Measurements from ENCODE around the gene CPLX3. TPM values are rescaled to one million over a fixed set of nuclear protein-coding genes. Genes with fewer than 3 reads are reported as not detected.

CPLX3 gene
- total RNA-seq, 1 donor from 2014 or later: 0.32 TPM

GRCh38 chr15:74832826-74833225, 6.4 kb downstream of the CPLX3 start:
- H3K36me3 Mint-ChIP-seq (ENCODE audit: unreplicated experiment): no peaks in the 10 kb centered on the region
- no peak for DNase-seq
- peaks cover 3% of the 10 kb centered on the region for H3K27me3 Mint-ChIP-seq (ENCODE audit: unreplicated experiment)
- peak overlapping the region; percentile 47 for H3K4me3 Mint-ChIP-seq (ENCODE audit: unreplicated experiment)
- H3K27ac Mint-ChIP-seq (ENCODE audit: unreplicated experiment): peak overlapping the region; percentile 18
- TF ChIP-seq CTCF (IDR thresholded peaks at IDR 0.05; ENCODE audit: partially characterized antibody, unreplicated experiment): no peak
- H3K9me3 Mint-ChIP-seq (ENCODE audit: unreplicated experiment): peaks cover 5% of the 10 kb centered on the region
- peaks cover 42% of the 10 kb centered on the region for H3K4me1 Mint-ChIP-seq (ENCODE audit: low read depth, unreplicated experiment)

- no peak for TF ChIP-seq CTCF (IDR thresholded peaks at IDR 0.05; ENCODE audit: partially characterized antibody, unreplicated experiment)
- H3K36me3 Mint-ChIP-seq (ENCODE audit: unreplicated experiment): no peaks in the 10 kb centered on the region
- peak overlapping the region; percentile 52 for H3K27ac Mint-ChIP-seq (ENCODE audit: unreplicated experiment)
- peak; percentile 48 for DNase-seq
- peaks cover 3% of the 10 kb centered on the region for H3K27me3 Mint-ChIP-seq (ENCODE audit: unreplicated experiment)
- H3K4me1 Mint-ChIP-seq (ENCODE audit: low read depth, unreplicated experiment): peaks cover 37% of the 10 kb centered on the region
- H3K9me3 Mint-ChIP-seq (ENCODE audit: unreplicated experiment): peaks cover 5% of the 10 kb centered on the region
- H3K4me3 Mint-ChIP-seq (ENCODE audit: unreplicated experiment): no peak overlapping the region
Observed at GRCh38 chr15:74833376-74834107, 7.1 kb downstream of the CPLX3 start.

GRCh38 chr15:74835312-74835823, 8.9 kb downstream of the CPLX3 start:
- peak overlapping the region; percentile 13 for H3K4me3 Mint-ChIP-seq (ENCODE audit: unreplicated experiment)
- peaks cover 3% of the 10 kb centered on the region for H3K27me3 Mint-ChIP-seq (ENCODE audit: unreplicated experiment)
- no peak overlapping the region for H3K27ac Mint-ChIP-seq (ENCODE audit: unreplicated experiment)
- TF ChIP-seq CTCF (IDR thresholded peaks at IDR 0.05; ENCODE audit: partially characterized antibody, unreplicated experiment): peak; percentile 80
- H3K9me3 Mint-ChIP-seq (ENCODE audit: unreplicated experiment): peaks cover 4% of the 10 kb centered on the region
- peaks cover 28% of the 10 kb centered on the region for H3K4me1 Mint-ChIP-seq (ENCODE audit: low read depth, unreplicated experiment)
- no peaks in the 10 kb centered on the region for H3K36me3 Mint-ChIP-seq (ENCODE audit: unreplicated experiment)
- DNase-seq: peak; percentile 83

- Mint-ChIP-seq H3K9me3 (ENCODE audit: unreplicated experiment) (peaks cover 6% of the 10 kb centered on the region), H3K36me3 (ENCODE audit: unreplicated experiment) (no peaks in the 10 kb centered on the region), H3K4me3 (ENCODE audit: unreplicated experiment) (no peak overlapping the region), H3K27me3 (ENCODE audit: unreplicated experiment) (peaks cover 9% of the 10 kb centered on the region), H3K4me1 (ENCODE audit: low read depth, unreplicated experiment) (peaks cover 22% of the 10 kb centered on the region), H3K27ac (ENCODE audit: unreplicated experiment) (peak overlapping the region; percentile 72)
- no peak for DNase-seq
- no peak for TF ChIP-seq CTCF (IDR thresholded peaks at IDR 0.05; ENCODE audit: partially characterized antibody, unreplicated experiment)
Observed at GRCh38 chr15:74836846-74837245, 10.4 kb downstream of the CPLX3 start.

- Mint-ChIP-seq H3K4me3 (ENCODE audit: unreplicated experiment) (no peak overlapping the region), H3K4me1 (ENCODE audit: low read depth, unreplicated experiment) (peaks cover 22% of the 10 kb centered on the region), H3K27ac (ENCODE audit: unreplicated experiment) (peak overlapping the region; percentile 72), H3K9me3 (ENCODE audit: unreplicated experiment) (peaks cover 6% of the 10 kb centered on the region), H3K36me3 (ENCODE audit: unreplicated experiment) (no peaks in the 10 kb centered on the region), H3K27me3 (ENCODE audit: unreplicated experiment) (peaks cover 9% of the 10 kb centered on the region)
- TF ChIP-seq CTCF (IDR thresholded peaks at IDR 0.05; ENCODE audit: partially characterized antibody, unreplicated experiment): no peak
- DNase-seq: no peak
Observed at GRCh38 chr15:74837482-74838136, 11.2 kb downstream of the CPLX3 start.
